Inflammatory macrophage treated with lipopolysaccharide for 4 hours (primary cell): ENCODE data around the gene LRRIQ4.

Experiments
- DNase-seq: peaks from one replicate; pipeline ENCODE4 v3.0.0-alpha.2; 2020

Gene LRRIQ4

DNA sequence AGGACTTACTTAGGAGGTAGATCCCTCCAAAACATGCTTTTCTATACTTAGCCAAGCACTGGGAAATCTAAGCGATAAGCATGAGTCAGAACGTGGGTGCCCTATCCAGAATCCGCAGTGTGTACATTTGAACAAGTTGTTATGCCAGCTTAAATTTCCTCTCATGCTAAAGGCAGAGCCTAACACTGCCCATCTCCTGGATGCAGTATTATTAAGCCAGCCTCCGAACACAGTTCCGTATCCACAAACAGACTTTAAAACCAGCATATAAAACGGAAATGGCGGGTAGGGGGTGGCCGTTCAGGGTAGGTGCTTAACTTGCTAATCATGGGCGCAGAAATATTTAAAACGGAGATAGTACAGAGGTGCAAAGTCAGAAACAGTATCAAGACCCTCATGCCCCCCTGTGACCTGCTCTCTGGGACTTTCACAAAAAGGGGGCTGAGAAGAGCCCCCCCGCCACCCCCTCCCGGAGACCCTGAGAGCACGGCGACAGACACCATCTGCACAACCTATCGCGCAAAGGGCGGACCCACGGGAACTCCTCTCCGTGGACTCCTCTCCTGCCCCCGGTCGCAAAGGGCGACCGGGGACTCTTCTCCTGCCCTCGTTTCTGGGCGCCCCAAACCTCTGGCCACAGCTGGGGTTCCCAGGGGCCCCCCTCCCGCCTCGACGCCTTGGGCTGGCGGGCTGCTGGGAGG is 889 bp upstream of the LRRIQ4 start:
- no peak for DNase-seq

GRCh38 chr3:169813278-169813677 is 608 bp downstream of the LRRIQ4 start:
- peak; percentile 39 for DNase-seq

- peak; percentile 63 for DNase-seq
Observed at GRCh38 chr3:169813757-169814517, 1.3 kb downstream of the LRRIQ4 start.

DNA sequence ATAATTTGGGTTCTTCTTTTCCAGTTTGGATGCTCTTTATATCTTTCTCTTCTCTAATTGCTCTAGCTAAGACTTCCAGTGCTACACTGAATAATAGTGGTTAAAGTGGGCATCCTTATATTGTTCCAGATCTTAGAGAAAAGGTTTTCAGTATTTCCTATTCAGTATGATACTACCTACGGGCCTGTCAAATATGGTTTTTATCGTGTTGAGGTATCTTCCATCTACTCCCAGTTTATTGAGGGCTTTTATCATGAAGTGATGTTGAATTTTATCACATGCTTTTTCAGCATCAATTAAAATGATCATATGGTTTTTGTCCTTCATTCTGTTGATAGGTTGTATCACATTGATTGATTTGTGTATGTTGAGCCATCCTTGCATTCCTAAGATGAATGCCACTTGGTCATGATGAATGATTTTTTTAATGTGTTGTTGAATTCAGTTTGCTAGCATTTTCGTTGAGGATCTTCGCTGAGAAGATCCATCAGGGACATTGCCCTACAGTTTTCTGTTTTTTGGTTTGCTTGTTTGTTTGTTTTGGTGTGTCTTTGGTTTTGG is 3.0 kb downstream of the LRRIQ4 start:
- DNase-seq = no peak

DNA sequence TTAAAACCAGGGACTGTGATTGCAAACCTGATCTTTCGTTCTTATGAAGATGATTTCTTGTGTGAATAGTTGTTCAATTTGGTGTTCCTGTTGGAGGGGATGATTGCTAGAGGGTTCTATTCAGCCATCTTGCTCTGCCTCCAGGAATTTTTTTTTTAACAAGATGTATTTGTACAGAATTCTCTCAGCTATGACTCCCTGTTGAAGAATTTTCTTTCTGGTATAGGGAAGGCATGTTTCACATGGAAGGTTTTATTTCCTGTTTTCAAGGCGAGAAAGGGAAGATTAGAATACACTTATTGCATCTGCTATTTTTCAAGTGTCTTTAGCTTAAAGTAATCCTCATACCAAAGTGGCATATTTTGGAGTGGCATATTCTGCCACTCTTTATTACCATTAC is 5.6 kb downstream of the LRRIQ4 start:
- DNase-seq = peak; percentile 14

DNA sequence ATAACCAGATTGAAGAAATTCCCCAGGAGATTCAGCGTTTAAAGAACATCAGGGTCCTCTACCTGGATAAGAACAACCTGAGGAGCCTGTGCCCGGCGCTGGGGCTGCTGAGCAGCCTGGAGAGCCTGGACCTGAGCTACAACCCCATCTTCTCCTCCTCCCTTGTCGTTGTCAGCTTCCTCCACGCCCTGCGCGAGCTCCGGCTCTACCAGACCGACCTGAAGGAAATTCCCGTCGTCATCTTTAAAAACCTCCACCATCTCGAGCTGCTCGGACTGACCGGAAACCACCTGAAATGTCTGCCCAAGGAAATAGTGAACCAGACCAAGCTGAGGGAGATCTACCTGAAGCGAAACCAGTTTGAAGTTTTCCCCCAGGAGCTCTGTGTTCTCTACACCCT is 9.4 kb downstream of the LRRIQ4 start:
- no peak for DNase-seq

GRCh38 chr3:169822540-169822939 is 9.9 kb downstream of the LRRIQ4 start:
- no peak for DNase-seq

DNA sequence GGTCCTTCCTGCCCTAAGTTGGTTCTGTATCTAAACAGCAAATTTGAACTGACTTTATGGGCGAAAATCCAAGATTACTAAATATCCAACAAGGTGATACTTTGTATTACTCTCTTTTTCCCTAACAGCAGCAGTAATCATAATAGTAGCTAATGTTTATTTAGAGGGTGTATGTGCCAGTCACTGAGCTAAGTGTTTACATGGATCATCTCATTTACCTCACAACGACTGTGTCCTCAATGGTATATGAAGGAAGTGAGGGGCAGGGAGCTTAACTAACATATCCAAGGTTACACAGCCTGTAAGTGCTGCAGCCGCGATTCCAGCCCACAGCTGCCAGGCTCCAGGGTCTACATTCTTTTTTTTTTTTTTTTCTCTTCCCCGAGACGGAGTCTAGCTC is 10.3 kb downstream of the LRRIQ4 start:
- no peak for DNase-seq

- DNase-seq = no peak
Observed at GRCh38 chr3:169825316-169825715, 12.6 kb downstream of the LRRIQ4 start.

GRCh38 chr3:169827712-169828111 is 15.0 kb downstream of the LRRIQ4 start:
- peak; percentile 32 for DNase-seq

DNA sequence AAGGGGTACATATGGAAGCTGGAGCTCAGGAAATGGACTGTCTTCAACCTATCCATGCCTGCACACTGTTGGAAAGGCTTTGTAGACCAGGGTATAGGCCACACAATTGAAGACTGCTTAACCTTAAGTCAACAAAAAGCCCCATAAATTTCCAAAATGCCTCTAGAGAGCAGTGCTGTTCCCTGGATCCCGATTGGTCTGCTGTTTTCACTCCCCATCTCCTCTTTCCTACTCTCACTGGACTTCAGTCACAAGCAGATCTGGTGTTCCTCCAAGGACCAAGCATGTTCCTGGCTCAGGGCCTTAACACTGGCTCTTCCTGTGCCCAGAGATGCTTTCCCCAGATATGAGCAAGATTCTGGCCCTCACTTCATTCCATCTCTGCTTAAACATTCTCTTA is 22.9 kb downstream of the LRRIQ4 start:
- no peak for DNase-seq

- peak; percentile 28 for DNase-seq
Observed at GRCh38 chr3:169836078-169836941, 23.6 kb downstream of the LRRIQ4 start.

GRCh38 chr3:169836942-169837275 is 24.2 kb downstream of the LRRIQ4 start:
- no peak for DNase-seq

DNA sequence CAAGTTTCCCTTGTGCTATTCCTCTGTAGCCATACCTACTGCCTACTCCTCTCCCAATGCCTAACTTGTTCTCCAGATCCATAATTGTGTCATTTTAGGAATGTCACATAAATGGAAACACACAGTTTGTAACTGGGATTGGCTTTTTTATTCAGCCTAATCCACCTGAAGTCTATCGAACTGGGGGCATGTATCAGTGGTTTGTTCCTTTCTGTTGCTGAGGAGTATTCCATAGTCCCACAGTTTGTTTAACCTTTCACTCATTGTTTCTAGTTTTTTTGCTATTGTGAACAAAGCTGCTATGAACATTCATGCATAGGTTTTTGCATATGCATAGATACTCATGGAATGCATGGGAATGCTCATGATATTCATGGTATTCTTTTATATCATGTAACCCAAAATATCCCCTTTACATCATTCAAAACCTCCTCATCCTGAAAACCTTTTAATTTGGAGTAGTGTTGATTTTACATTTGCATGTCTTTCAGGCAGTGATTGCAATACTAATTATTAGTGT is 25.9 kb downstream of the LRRIQ4 start:
- no peak for DNase-seq

- no peak for DNase-seq
Observed at GRCh38 chr3:169841171-169841570, 28.5 kb downstream of the LRRIQ4 start.

DNA sequence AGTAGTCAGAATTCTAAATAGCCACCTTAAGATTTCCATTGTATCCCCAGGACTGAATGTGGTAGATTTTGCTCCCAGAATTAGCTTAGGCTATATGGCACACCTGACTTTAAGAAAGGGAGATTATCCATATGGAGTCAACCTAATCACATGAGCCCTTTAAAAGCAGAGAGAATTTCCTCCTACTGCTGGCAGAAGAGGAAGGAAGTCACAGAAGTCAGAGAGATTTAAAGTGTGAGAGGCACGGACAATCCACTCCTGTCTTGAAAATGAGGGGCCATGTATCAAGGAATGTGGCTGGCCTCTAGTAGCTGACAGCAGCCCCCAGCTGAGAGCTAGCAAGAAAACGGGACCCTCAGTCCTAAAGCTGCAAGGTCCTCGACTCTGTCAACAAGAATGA is 30.3 kb downstream of the LRRIQ4 start:
- DNase-seq = no peak

DNA sequence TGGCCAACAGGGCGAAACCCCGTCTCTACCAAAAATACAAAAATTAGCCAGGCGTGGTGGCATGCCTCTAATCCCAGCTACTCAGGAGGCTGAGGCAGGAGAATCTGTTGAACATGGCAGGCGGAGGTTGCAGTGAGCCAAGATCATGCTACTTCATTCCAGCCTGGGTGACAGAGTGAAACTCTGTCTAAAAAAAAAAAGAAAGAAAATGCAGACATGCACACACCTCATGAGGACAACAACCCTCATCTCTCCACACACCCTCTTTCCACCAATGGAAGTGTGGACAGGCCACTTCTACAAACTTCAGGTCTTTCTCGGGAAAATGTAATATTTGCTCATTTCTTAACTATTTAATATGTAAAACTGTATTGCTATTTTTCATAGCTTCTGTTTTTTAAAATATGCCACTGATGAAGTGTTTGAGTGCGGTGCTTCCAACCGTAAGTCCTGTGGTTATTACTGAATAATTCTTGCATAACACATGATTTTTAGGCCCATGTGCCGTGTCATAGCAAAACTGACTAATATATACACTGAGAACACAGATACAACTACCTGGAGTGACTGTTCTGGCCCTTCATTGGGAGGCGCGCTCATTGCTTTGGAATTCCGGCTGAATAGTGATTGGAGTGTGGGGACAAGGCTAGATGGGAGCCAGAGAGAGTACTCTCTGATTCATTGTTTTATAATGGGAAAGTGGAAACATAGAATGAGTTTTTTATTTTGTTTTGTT is 34.0 kb downstream of the LRRIQ4 start:
- no peak for DNase-seq

DNA sequence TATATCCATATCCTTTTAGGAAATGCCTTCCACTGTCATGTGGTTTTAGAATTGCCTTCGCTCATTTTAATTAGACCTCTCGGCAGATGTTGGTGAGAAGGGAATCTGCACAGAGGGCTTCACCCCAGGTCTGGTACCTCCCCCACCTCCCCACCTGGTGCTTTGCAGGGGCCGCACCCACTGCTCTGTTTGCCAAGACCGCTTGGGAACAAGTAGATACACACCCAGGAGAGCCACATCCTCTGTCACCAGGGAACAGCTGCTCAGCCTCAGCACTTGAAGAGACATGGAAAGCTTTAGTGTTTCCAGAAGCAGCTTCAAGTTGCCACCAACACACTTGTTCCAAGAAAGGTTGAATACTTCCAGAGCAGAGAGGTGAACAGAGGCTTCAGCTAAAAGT is 35.2 kb downstream of the LRRIQ4 start:
- no peak for DNase-seq

- no peak for DNase-seq
Observed at GRCh38 chr3:169848741-169849140, 36.1 kb downstream of the LRRIQ4 start.

DNA sequence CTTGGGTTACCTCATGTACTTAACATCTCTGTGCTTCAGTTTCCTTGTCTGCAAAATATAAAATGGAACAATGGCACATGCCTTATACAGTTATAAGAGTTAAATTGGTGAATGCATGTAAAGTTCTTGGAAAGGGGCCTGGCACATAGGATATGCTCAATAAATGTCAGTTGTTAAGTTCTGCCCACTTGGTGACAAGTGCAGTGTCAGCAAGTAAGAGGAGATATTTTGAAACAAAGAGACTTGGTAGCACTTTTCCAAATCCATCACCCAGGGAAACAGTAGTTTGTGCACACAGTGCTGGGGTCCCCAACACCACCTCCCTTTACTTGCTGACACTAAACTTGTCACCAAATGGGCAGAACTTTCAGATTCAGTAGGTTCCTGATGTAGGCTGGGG is 37.9 kb downstream of the LRRIQ4 start:
- no peak for DNase-seq

DNA sequence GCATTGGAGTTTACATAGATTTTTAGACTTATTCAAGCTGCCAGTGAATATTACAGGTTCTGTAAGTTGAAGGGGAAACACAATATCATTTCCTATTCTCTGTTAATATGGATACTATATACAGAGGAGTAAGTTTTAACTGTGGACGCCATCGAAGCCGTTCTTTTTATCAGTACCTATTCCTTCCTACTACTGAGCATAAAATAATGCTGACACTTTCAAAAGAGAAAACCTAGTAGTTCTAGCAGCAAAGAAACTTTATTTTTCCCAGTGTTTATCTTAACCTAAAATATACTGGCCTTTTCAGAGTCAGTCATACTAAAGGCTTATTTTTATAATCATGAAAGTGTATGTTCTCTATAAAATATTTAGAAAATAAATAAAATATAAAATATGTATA is 42.8 kb downstream of the LRRIQ4 start:
- DNase-seq = no peak

- no peak for DNase-seq
Observed at GRCh38 chr3:169857811-169858210, 45.1 kb downstream of the LRRIQ4 start.

- DNase-seq = no peak
Observed at GRCh38 chr3:169861871-169862270, 49.2 kb downstream of the LRRIQ4 start.
